ENCODE measurements around the gene GPRIN3. TPM values are rescaled to one million over a fixed set of nuclear protein-coding genes. Genes with fewer than 3 reads are reported as not detected.

Gene GPRIN3
- polyA plus RNA-seq, 1 donor (not counting 4 experiments of a cell fraction or from before 2014, with no cell fraction given): not detected

- peaks cover 23% of the 10 kb centered on the region for H3K27me3 ChIP-seq (ENCODE audit: control insufficient read depth, extremely low read depth, insufficient read depth, low read length)
- H3K4me2 ChIP-seq (ENCODE audit: control insufficient read depth, extremely low read depth, insufficient read depth, low read depth, low read length): no peak overlapping the region
- H3K9me3 ChIP-seq (ENCODE audit: control insufficient read depth, low read depth, low read length): no peaks in the 10 kb centered on the region
- no peak overlapping the region for H3K4me3 ChIP-seq (ENCODE audit: control insufficient read depth in 2 of 3, extremely low read depth in 1 of 3, insufficient read depth in 2 of 3, low read depth in 1 of 3, low read length in 3 of 3)
- H2AFZ ChIP-seq (ENCODE audit: control insufficient read depth, low read length): no peak overlapping the region
- no peaks in the 10 kb centered on the region for H4K20me1 ChIP-seq (ENCODE audit: control insufficient read depth, extremely low read depth, insufficient read depth, low read length)
- H3K9me1 ChIP-seq (ENCODE audit: control insufficient read depth, extremely low read depth, insufficient read depth, low read length): no peaks in the 10 kb centered on the region
- H3K9ac ChIP-seq (ENCODE audit: control insufficient read depth, extremely low read depth, insufficient read depth, low read length): no peak overlapping the region
- H3K27ac ChIP-seq (ENCODE audit: control insufficient read depth, insufficient read depth, low read length): no peak overlapping the region
- H3K4me1 ChIP-seq (ENCODE audit: control insufficient read depth, extremely low read depth, insufficient read depth, low read length): no peaks in the 10 kb centered on the region
- no peaks in the 10 kb centered on the region for H3K36me3 ChIP-seq (ENCODE audit: control insufficient read depth in 2 of 2, extremely low read depth in 1 of 2, insufficient read depth in 2 of 2, low read length in 2 of 2)
- H3K79me2 ChIP-seq (ENCODE audit: control insufficient read depth, insufficient read depth, low read length): no peaks in the 10 kb centered on the region
- dilution Hi-C loops (cut with MboI; ENCODE audit: extremely low pct_ligation_motif_present, low sequenced_read_pairs): no loop called here
- FAIRE-seq (no peak), DNase-seq (ENCODE audit: low read depth, low spot score) (no peak)
- TF ChIP-seq CTCF (optimal IDR thresholded peaks at IDR 0.05 in 1 of 3, IDR thresholded peaks at IDR 0.05 in 1 of 3, conservative IDR thresholded peaks at IDR 0.05 in 1 of 3; ENCODE audit: extremely low read depth in 1 of 3, insufficient read depth in 2 of 3, low read length in 3 of 3) (no peak), EZH2 (IDR thresholded peaks at IDR 0.05; ENCODE audit: low read length) (no peak)
Observed at GRCh38 chr4:89245459-89245858, 62.1 kb downstream of the GPRIN3 start.

GRCh38 chr4:89243733-89244252, 63.8 kb downstream of the GPRIN3 start:
- Histone ChIP-seq H3K27me3 (ENCODE audit: control insufficient read depth, extremely low read depth, insufficient read depth, low read length) (peaks cover 13% of the 10 kb centered on the region), H3K79me2 (ENCODE audit: control insufficient read depth, insufficient read depth, low read length) (no peaks in the 10 kb centered on the region), H3K4me3 (ENCODE audit: control insufficient read depth in 2 of 3, extremely low read depth in 1 of 3, insufficient read depth in 2 of 3, low read depth in 1 of 3, low read length in 3 of 3) (no peak overlapping the region), H3K4me1 (ENCODE audit: control insufficient read depth, extremely low read depth, insufficient read depth, low read length) (no peaks in the 10 kb centered on the region), H3K27ac (ENCODE audit: control insufficient read depth, insufficient read depth, low read length) (no peak overlapping the region), H4K20me1 (ENCODE audit: control insufficient read depth, extremely low read depth, insufficient read depth, low read length) (no peaks in the 10 kb centered on the region), H3K36me3 (ENCODE audit: control insufficient read depth in 2 of 2, extremely low read depth in 1 of 2, insufficient read depth in 2 of 2, low read length in 2 of 2) (no peaks in the 10 kb centered on the region), H2AFZ (ENCODE audit: control insufficient read depth, low read length) (no peak overlapping the region), H3K4me2 (ENCODE audit: control insufficient read depth, extremely low read depth, insufficient read depth, low read depth, low read length) (no peak overlapping the region), H3K9me1 (ENCODE audit: control insufficient read depth, extremely low read depth, insufficient read depth, low read length) (no peaks in the 10 kb centered on the region), H3K9me3 (ENCODE audit: control insufficient read depth, low read depth, low read length) (no peaks in the 10 kb centered on the region), H3K9ac (ENCODE audit: control insufficient read depth, extremely low read depth, insufficient read depth, low read length) (no peak overlapping the region)
- DNase-seq (ENCODE audit: low read depth, low spot score): no peak
- dilution Hi-C loops (cut with MboI; ENCODE audit: extremely low pct_ligation_motif_present, low sequenced_read_pairs): no loop called here
- FAIRE-seq: no peak
- no peak for TF ChIP-seq CTCF (optimal IDR thresholded peaks at IDR 0.05 in 1 of 3, IDR thresholded peaks at IDR 0.05 in 1 of 3, conservative IDR thresholded peaks at IDR 0.05 in 1 of 3; ENCODE audit: extremely low read depth in 1 of 3, insufficient read depth in 2 of 3, low read length in 3 of 3)

Measured in keratinocyte (primary cell).